ENCODE data around the gene CUL4B. TPM values are rescaled to one million over a fixed set of nuclear protein-coding genes. Genes with fewer than 3 reads are reported as not detected.

CUL4B gene
- total and polyA plus RNA-seq, 10 of the 15 experiments (the other 5 are each of a cell fraction or from before 2014, with no cell fraction given), result 11.0 to 37.3 (median 24.4) TPM

DNA sequence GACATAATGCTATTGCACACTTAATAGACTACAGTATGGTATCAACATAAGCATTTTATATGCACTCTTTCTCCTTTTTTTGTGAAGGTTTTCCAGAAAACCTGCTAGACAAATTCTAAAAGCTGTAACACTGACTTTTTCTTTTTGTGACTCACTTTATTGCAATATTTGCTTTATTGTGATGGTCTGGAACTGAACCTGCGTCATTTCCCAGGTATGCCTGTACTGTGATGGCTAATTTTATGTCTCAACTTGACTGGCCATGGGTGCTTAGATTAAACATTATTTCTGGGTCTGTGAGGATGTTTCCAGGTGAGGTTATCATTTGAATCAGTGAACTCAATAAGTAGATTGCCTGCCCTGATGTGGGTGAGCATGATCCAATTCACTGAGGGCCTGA lies 56.2 kb downstream of the CUL4B start (continued):
- TF ChIP-seq, protein P1, sequence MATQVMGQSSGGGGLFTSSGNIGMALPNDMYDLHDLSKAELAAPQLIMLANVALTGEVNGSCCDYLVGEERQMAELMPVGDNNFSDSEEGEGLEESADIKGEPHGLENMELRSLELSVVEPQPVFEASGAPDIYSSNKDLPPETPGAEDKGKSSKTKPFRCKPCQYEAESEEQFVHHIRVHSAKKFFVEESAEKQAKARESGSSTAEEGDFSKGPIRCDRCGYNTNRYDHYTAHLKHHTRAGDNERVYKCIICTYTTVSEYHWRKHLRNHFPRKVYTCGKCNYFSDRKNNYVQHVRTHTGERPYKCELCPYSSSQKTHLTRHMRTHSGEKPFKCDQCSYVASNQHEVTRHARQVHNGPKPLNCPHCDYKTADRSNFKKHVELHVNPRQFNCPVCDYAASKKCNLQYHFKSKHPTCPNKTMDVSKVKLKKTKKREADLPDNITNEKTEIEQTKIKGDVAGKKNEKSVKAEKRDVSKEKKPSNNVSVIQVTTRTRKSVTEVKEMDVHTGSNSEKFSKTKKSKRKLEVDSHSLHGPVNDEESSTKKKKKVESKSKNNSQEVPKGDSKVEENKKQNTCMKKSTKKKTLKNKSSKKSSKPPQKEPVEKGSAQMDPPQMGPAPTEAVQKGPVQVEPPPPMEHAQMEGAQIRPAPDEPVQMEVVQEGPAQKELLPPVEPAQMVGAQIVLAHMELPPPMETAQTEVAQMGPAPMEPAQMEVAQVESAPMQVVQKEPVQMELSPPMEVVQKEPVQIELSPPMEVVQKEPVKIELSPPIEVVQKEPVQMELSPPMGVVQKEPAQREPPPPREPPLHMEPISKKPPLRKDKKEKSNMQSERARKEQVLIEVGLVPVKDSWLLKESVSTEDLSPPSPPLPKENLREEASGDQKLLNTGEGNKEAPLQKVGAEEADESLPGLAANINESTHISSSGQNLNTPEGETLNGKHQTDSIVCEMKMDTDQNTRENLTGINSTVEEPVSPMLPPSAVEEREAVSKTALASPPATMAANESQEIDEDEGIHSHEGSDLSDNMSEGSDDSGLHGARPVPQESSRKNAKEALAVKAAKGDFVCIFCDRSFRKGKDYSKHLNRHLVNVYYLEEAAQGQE (IDR thresholded peaks at IDR 0.05; ENCODE audit: low read depth, low read length), result no peak
- TF ChIP-seq DPF2 (IDR thresholded peaks at IDR 0.05) (no peak), RELA (IDR thresholded peaks at IDR 0.05; ENCODE audit: borderline replicate concordance, partially characterized antibody) (no peak), ESRRA (IDR thresholded peaks at IDR 0.05; ENCODE audit: low read length) (no peak)
- TF ChIP-seq, protein P2, sequence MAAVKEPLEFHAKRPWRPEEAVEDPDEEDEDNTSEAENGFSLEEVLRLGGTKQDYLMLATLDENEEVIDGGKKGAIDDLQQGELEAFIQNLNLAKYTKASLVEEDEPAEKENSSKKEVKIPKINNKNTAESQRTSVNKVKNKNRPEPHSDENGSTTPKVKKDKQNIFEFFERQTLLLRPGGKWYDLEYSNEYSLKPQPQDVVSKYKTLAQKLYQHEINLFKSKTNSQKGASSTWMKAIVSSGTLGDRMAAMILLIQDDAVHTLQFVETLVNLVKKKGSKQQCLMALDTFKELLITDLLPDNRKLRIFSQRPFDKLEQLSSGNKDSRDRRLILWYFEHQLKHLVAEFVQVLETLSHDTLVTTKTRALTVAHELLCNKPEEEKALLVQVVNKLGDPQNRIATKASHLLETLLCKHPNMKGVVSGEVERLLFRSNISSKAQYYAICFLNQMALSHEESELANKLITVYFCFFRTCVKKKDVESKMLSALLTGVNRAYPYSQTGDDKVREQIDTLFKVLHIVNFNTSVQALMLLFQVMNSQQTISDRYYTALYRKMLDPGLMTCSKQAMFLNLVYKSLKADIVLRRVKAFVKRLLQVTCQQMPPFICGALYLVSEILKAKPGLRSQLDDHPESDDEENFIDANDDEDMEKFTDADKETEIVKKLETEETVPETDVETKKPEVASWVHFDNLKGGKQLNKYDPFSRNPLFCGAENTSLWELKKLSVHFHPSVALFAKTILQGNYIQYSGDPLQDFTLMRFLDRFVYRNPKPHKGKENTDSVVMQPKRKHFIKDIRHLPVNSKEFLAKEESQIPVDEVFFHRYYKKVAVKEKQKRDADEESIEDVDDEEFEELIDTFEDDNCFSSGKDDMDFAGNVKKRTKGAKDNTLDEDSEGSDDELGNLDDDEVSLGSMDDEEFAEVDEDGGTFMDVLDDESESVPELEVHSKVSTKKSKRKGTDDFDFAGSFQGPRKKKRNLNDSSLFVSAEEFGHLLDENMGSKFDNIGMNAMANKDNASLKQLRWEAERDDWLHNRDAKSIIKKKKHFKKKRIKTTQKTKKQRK (IDR thresholded peaks at IDR 0.05; ENCODE audit: low read depth, low read length), result no peak
- TF ChIP-seq, protein P3, sequence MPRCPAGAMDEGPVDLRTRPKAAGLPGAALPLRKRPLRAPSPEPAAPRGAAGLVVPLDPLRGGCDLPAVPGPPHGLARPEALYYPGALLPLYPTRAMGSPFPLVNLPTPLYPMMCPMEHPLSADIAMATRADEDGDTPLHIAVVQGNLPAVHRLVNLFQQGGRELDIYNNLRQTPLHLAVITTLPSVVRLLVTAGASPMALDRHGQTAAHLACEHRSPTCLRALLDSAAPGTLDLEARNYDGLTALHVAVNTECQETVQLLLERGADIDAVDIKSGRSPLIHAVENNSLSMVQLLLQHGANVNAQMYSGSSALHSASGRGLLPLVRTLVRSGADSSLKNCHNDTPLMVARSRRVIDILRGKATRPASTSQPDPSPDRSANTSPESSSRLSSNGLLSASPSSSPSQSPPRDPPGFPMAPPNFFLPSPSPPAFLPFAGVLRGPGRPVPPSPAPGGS (IDR thresholded peaks at IDR 0.05; ENCODE audit: borderline replicate concordance, insufficient read depth, low read depth, low read length, poor library complexity, severe bottlenecking), result no peak

All from GM12878 (cell line).